GM12875 (cell line): Measurements from ENCODE around the gene COLEC12.

ENCODE experiments used
- H3K4me3 ChIP-seq: one replicate; pipeline ENCODE4 v1.5.1; 2011; ENCODE audit warnings: low read depth, low read length, control low read depth
- TF ChIP-seq, protein P1 (sequence below): IDR thresholded peaks from 2 replicates; pipeline ENCODE4 v1.5.1; 2011; ENCODE audit warnings: low read depth, mild to moderate bottlenecking, control low read depth, inconsistent platforms, low read length, moderate library complexity, borderline replicate concordance; ENCODE audit not compliant: insufficient read depth

The COLEC12 gene

DNA sequence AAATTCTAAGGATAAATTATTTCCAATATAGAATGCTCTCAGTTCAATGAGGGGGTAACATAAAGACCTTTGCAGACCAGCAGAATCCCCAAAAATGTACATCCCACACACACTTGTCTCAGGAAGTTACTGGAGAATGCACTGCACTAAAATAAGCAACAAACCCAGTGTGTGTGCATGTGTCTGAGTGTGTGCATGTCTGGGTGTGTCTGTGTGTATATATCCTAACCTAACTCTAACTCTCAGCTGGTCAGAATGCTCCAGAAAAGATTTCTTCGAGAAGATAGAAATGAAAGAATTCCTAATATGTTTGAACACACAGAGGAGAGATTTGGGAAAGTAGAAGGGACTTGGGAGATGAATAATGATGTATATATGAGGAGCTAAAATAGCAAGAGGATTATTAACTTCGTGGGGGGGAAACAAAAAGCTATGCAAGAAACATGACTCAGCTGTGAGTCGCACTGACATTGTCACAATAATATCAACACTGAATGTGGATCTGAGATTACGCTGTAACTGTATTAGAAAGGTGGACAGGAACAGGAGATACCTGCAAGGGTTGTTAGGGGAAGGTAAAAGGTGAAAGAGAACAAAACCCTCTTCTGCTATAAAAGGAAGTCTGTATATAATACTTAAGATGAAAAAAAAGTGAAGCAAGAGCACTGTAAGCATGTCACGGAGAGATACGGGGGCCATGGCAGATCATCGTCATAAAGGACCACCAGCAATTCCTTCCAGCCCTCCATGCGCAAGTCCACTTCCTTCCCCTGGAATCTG, 11.1 kb downstream of the COLEC12 start:
- TF ChIP-seq, protein P1, sequence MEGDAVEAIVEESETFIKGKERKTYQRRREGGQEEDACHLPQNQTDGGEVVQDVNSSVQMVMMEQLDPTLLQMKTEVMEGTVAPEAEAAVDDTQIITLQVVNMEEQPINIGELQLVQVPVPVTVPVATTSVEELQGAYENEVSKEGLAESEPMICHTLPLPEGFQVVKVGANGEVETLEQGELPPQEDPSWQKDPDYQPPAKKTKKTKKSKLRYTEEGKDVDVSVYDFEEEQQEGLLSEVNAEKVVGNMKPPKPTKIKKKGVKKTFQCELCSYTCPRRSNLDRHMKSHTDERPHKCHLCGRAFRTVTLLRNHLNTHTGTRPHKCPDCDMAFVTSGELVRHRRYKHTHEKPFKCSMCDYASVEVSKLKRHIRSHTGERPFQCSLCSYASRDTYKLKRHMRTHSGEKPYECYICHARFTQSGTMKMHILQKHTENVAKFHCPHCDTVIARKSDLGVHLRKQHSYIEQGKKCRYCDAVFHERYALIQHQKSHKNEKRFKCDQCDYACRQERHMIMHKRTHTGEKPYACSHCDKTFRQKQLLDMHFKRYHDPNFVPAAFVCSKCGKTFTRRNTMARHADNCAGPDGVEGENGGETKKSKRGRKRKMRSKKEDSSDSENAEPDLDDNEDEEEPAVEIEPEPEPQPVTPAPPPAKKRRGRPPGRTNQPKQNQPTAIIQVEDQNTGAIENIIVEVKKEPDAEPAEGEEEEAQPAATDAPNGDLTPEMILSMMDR = no peak
- no peak overlapping the region for H3K4me3 ChIP-seq

DNA sequence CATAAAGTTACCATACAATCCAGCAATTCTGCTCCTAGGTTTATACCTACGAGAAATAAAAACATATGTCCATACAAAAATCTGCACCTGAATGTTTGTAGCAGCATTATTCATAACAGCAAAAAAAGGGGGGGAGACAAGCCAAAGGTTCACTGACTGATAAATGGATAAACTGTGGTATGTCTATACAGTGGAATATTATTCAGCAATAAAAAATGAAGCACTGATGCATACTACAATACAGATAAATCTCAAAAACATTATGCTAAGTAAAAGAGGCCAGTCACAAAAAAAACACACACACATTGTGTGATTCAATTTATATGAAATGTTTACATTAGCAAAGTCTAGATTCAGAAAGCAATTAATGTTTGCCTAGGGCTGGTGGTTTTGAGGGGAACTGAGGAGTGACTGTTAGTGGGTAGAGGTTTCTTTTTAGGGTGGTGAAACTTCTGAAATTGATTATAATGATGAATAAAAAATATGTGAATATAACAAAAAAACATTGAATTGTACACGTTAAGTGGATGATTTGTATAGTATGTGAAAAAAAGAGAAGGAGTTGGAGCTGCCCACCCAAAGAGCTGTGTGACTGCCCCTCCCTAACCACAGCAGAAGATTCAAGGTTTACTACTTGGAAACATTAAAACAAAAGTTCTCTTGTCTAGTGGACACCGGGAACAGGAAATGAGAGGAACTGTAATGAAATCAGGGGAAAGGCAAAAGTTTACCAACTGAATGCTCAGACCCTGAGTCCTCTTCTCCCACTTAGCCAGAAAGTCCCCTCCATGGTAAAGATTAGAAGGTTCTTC, 13.4 kb downstream of the COLEC12 start:
- TF ChIP-seq, protein P1 = no peak
- H3K4me3 ChIP-seq = no peak overlapping the region

DNA sequence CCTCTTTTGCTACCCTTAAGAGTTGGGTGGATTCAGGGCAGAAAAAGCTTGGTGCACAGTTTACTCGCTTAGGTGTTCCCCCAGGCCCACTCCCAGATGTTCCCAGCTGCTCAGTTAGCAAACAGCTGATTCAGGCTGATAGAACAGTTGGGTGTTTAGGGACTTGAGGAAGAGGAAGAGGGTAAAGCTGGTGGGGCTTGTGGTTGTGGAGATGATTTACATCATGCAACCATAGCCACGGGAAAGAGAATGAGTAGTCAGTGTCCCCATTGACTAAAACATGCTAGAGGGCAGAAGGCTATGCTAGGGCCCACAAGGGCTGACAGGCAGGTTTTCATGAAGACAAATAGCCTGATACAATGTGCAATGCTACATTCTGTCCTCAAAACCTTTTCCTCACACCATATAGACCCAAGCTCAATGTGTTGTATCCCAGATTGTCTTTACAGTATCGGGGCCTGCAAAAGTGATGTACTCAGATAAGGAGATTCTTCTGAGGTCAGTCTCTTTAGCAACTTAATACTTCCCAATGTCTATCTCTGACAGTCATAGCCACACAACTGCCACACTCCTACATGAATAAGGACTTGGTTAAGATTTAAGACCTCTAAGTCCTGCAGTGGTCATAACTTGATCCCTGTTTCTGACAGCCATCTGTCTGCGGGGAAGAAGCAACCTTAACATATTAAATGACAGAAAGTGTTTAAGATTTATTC, 15.6 kb downstream of the COLEC12 start:
- no peak overlapping the region for H3K4me3 ChIP-seq
- TF ChIP-seq, protein P1 = no peak

DNA sequence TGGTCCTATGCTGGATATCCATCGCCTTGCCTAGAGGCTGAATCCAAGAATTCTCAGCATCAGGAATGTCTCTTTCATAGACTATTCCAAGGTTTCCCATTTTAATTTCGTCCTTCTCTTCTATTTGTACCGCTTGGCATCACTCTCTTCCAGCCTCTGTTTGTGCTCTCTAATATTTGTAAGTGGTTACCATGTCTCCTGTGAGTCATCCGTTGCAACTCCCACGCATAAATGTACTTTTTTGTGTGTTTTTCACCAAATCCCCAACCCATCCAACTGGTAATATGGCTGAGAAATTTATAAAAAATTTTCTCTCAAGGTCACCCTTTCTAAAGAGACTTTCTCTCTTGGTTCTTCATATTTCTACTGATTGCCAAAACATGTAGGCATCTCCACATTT, 21.8 kb downstream of the COLEC12 start:
- TF ChIP-seq, protein P1 = no peak
- no peak overlapping the region for H3K4me3 ChIP-seq

DNA sequence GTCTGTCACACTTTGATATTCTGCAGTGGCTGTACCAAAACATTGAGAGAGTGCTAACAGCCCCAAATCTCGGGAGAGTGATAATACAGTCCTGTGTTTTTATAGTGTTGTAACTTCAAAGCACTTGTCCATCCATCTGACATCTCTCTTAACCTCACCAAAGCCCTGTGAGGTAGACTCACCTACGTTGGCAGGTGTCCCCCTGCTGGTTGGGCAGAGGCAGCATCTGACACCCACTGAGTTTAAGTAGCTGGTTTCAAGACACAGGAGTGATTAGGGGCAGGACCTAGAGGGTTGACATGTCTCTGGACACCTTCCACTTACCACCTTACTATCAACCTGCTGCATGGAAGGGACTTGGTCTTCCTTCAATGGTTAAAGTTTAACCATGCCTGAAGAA, 22.9 kb downstream of the COLEC12 start:
- TF ChIP-seq, protein P1 = peak; percentile 54
- no peak overlapping the region for H3K4me3 ChIP-seq

DNA sequence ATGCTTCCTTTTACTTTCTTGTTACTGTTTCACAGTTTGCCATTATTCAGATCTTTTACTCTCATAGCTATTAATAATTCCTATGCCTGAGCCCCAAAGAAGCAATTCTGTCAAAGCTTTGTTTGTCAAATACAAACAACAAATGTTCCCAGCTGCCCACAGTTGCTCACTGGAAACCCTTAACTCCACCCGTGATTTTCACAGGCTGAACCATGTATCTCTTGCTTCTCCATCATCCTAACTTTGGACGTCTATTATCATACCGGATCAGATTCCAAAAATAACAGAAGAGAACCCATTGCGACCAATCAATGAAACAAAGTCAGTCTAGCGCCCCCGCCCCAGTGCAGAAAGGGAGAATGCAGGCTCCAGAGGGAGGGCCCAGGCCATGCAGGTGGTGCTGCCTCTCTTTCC, 24.2 kb downstream of the COLEC12 start:
- H3K4me3 ChIP-seq = no peak overlapping the region
- TF ChIP-seq, protein P1 = no peak
